GM06990 (cell line): ENCODE measurements around the gene SETD3.
A peak's percentile ranks its signal among the peaks of the same experiment; 100 is the strongest.

Experiments
- DNase-seq: peaks from one replicate; pipeline ENCODE4 v3.0.0-alpha.2; 2011; ENCODE audit not compliant: insufficient read length; ENCODE audit errors: extremely low read depth
- H3K27me3 ChIP-seq: replicated peaks from 2 replicates; pipeline ENCODE4 v1.6.0; 2011; ENCODE audit warnings: low read length; ENCODE audit not compliant: control insufficient read depth, insufficient read depth
- H3K36me3 ChIP-seq: 2 replicates; pipeline ENCODE4 v1.5.1; 2011; ENCODE audit warnings: low read length; ENCODE audit not compliant: control insufficient read depth, insufficient read depth
- H3K4me3 ChIP-seq: replicated peaks from 2 replicates; pipeline ENCODE4 v1.5.1; 2011; ENCODE audit warnings: low read depth, mild to moderate bottlenecking, control low read depth, low read length
- CTCF ChIP-seq: IDR thresholded peaks from 2 replicates; pipeline ENCODE4 v1.5.1; 2011; ENCODE audit warnings: low read length, control low read depth, mild to moderate bottlenecking, inconsistent platforms; ENCODE audit not compliant: insufficient read depth, poor library complexity, severe bottlenecking

The SETD3 gene

GRCh38 chr14:99484106-99484505 is 3.4 kb upstream of the SETD3 start:
- DNase-seq, result no peak
- no peaks in the 10 kb centered on the region for H3K36me3 ChIP-seq
- no peak for TF ChIP-seq CTCF
- H3K27me3 ChIP-seq, result no peaks in the 10 kb centered on the region
- H3K4me3 ChIP-seq, result no peak overlapping the region

DNA sequence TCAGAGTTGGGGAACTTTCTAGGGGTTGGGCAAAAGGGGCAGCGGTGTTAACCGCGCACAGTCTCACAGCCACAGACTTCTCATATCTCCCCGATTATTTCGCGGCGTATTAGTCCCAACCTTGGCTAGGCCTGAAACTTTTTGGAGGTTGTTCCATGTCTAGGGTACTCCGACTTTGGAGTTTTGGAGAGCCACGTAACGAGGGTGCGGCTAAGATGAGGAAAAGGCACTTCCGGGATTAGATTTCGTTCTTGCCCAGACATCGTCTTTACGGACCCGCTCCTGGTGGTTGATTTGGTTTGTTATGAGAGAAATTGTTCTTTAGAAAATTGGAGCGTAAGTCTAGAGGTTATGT is 1.1 kb upstream of the SETD3 start:
- no peak for DNase-seq
- Histone ChIP-seq H3K36me3 (no peaks in the 10 kb centered on the region), H3K27me3 (no peaks in the 10 kb centered on the region), H3K4me3 (peak overlapping the region; percentile 98)
- no peak for TF ChIP-seq CTCF

DNA sequence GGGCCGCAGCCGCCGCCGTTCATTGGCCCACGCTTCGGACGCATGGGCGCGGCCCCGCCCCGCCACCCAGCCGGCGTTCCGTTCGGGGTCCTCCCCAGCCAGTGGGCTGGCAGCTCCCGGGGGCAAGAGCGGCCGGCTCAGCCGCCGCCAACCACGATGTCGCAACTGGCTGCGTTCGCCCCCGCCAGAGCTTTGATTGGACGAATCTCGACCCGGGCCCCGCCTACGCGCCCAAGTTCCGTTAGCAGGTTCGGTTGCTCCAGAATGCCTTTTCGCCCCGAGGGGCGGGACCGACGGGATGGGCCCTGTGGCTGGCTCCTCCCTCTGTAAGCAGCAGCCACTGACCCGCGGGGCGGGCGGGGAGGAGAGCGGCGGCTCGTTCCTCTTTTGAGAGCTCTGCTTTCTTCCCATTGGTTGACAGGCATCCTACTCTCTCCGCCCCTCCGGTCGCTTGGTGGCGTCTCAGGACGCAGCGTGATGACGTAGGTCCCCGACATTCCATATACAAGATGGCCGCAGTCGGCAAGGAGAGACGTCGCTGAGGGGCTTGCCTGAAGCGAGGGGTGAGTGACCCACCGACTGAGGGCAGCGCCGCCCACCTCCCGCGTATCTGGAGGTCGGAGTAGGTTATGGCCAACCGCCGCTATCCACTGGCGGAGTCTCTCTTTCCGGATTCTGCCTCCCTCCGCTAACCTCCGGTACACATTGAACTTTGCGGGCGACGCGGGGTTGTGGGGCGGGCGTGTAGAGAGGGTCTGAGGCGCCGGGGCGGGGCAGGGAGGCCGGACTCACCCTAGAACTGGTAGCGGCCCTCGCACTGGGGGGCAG is 472 bp upstream of the SETD3 start, which contains the start of gene CCNK:
TSS of gene CCNK (plus strand) at position 493 of the 828 bp plus-strand sequence. CDS start 11,269 bp downstream, outside the sequence.
- Histone ChIP-seq H3K36me3 (no peaks in the 10 kb centered on the region), H3K27me3 (no peaks in the 10 kb centered on the region), H3K4me3 (peak within 1 kb of the TSS; percentile 98)
- no peak for TF ChIP-seq CTCF
- peak; percentile 100 for DNase-seq

DNA sequence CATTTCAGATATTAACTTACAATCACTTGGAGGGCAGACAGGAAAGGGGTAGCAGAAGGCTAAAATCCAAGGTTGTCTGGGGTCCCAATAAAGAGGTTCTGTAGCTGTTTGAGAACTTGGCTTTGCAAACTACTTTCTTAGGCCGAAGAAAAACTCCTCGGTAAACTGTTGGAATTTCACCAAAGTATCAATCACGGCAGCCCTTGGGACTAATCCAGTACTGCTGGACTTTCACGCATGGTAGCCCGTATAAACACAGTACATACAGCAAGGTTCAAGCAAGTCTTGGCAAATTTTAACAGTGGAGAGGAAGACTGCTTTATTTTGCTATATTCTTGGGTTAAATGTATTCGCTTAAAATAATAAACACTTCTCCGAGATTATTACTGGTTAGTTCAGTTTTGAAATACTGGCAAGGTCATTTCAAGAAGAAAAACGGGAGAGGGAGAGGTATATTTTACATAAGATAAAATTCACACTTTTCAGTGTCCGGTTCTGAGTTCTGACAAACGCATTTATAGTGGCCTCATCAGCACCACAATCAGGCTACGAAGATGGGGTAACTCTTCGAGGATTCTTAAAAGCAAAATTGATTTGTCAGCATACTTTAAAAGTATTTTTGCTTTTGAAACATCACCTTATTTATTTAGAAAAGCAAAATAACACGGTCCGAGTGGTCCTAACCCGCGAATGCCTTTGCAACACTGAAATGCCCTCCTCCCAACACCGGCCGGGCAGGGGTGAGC is 1.3 kb downstream of the SETD3 start:
- Histone ChIP-seq H3K4me3 (peak overlapping the region; percentile 87), H3K27me3 (no peaks in the 10 kb centered on the region), H3K36me3 (no peaks in the 10 kb centered on the region)
- no peak for DNase-seq
- TF ChIP-seq CTCF, result no peak

DNA sequence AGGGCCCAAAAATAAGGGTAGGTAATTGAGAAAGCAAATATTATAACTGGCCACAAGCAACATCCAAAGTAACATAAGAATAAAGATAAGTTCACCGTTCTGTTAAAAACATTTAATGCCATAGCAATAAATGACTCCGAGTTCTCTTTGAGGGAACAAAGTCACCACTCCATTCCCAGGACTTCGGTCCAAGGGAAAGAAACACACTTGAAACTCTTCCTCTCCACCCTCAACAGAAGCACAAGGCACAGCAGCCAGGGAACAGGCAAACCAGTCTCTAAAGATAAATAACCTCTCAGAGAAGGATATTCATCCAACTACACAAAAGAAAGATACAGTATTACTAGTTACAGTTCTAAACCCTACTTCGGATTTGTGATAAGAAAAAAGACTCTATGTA is 2.5 kb downstream of the SETD3 start:
- no peaks in the 10 kb centered on the region for H3K36me3 ChIP-seq
- no peaks in the 10 kb centered on the region for H3K27me3 ChIP-seq
- no peak for DNase-seq
- no peak overlapping the region for H3K4me3 ChIP-seq
- no peak for TF ChIP-seq CTCF
